WERI-Rb-1 (cell line): ENCODE results near the gene VSX1.

Experiments
- DNase-seq: peaks from one replicate; pipeline ENCODE4 v3.0.0-alpha.2; 2020
- H3K27ac ChIP-seq: fragments of 250-450 bp; sonication (Bioruptor Pico); 2 replicates; pipeline ENCODE4 v1.5.1; 2020; ENCODE audit warnings: mild to moderate bottlenecking, moderate library complexity
- H3K27me3 ChIP-seq: fragments of 250-450 bp; sonication (Bioruptor Pico); 2 replicates; pipeline ENCODE4 v1.5.1; 2021; ENCODE audit warnings: mild to moderate bottlenecking, low read depth, moderate library complexity; ENCODE audit not compliant: insufficient read depth, severe bottlenecking
- H3K36me3 ChIP-seq: fragments of 250-450 bp; sonication (Bioruptor Pico); 2 replicates; pipeline ENCODE4 v1.5.1; 2020; ENCODE audit warnings: mild to moderate bottlenecking, moderate library complexity
- H3K4me3 ChIP-seq: 2 replicates; pipeline ENCODE4 v1.5.1; 2011; ENCODE audit warnings: low read depth, mild to moderate bottlenecking, control low read depth, low read length
- H3K9me3 ChIP-seq: fragments of 250-450 bp; sonication (Bioruptor Pico); 2 replicates; pipeline ENCODE4 v1.5.1; 2021; ENCODE audit warnings: mild to moderate bottlenecking, moderate library complexity; ENCODE audit not compliant: severe bottlenecking
- CTCF ChIP-seq: IDR thresholded peaks from 2 replicates; pipeline ENCODE4 v1.5.1; 2011; ENCODE audit warnings: low read depth, mild to moderate bottlenecking, control low read depth, inconsistent platforms, low read length

Gene VSX1

GRCh38 chr20:25055711-25056495, 26.0 kb downstream of the VSX1 start:
- TF ChIP-seq CTCF, result no peak
- Histone ChIP-seq H3K27ac (no peak overlapping the region), H3K9me3 (no peaks in the 10 kb centered on the region), H3K4me3 (no peak overlapping the region), H3K27me3 (peaks cover 3% of the 10 kb centered on the region), H3K36me3 (no peaks in the 10 kb centered on the region)
- no peak for DNase-seq

GRCh38 chr20:25054995-25055629, 26.8 kb downstream of the VSX1 start:
- DNase-seq, result no peak
- Histone ChIP-seq H3K27ac (no peak overlapping the region), H3K27me3 (no peaks in the 10 kb centered on the region), H3K4me3 (no peak overlapping the region), H3K36me3 (no peaks in the 10 kb centered on the region), H3K9me3 (no peaks in the 10 kb centered on the region)
- no peak for TF ChIP-seq CTCF

- no peak for TF ChIP-seq CTCF
- DNase-seq, result no peak
- Histone ChIP-seq H3K4me3 (no peak overlapping the region), H3K27me3 (no peaks in the 10 kb centered on the region), H3K36me3 (no peaks in the 10 kb centered on the region), H3K9me3 (no peaks in the 10 kb centered on the region), H3K27ac (no peak overlapping the region)
Observed at GRCh38 chr20:25054096-25054820, 27.7 kb downstream of the VSX1 start.

- no peak overlapping the region for H3K4me3 ChIP-seq
- TF ChIP-seq CTCF, result no peak
- no peaks in the 10 kb centered on the region for H3K27me3 ChIP-seq
Observed at GRCh38 chr20:25053255-25054031, 28.5 kb downstream of the VSX1 start.

GRCh38 chr20:25052255-25053194, 29.4 kb downstream of the VSX1 start:
- DNase-seq, result no peak
- no peaks in the 10 kb centered on the region for H3K36me3 ChIP-seq
- H3K9me3 ChIP-seq, result no peaks in the 10 kb centered on the region
- H3K27ac ChIP-seq, result no peak overlapping the region
- no peak for TF ChIP-seq CTCF
- H3K4me3 ChIP-seq, result no peak overlapping the region
- H3K27me3 ChIP-seq, result no peaks in the 10 kb centered on the region

More at GRCh38 chr20:25053255-25054031, 28.5 kb downstream of the VSX1 start:
- DNase-seq, result no peak
- Histone ChIP-seq H3K9me3 (no peaks in the 10 kb centered on the region), H3K27ac (no peak overlapping the region), H3K36me3 (no peaks in the 10 kb centered on the region)
